HepG2 (cell line): Measurements from ENCODE around the gene CMTM4. TPM values are rescaled to one million over a fixed set of nuclear protein-coding genes. Genes with fewer than 3 reads are reported as not detected.

Experiments used
- ATAC-seq: fragments of 200-7000 bp; cut with Tn5 transposase; 3 replicates; pipeline ENCODE4 v1.9.1; 2020; ENCODE audit warnings: mild to moderate bottlenecking, moderate library complexity
- BruUV-seq: library from RNA; stranded (reverse); fragments of 400-500 nt; replicated peaks from 2 replicates; lab custom pipeline; 2021; lab: Mats Ljungman, UMichigan
- CTCF ChIA-PET: fragments of 300-600 bp; formaldehyde crosslinking; extraction: SDS; loops from one replicate; lab custom pipeline; 2021; ENCODE audit warnings: low total read pairs, inconsistent platforms, low intra/inter-chr PET ratio; lab: Yijun Ruan, JAX
- POLR2A ChIA-PET: fragments of 350-600 bp; sonication (Branson Sonifier 250); formaldehyde crosslinking; loops from one replicate; lab custom pipeline; 2020; ENCODE audit warnings: antibody characterized with exemption, inconsistent platforms; lab: Yijun Ruan, JAX
- DNase-seq: peaks from one replicate; pipeline ENCODE4 v3.0.0-alpha.2; 2015; ENCODE audit warnings: low spot score
- FAIRE-seq: peaks from 3 replicates; lab custom pipeline; 2011; peaks lifted over from hg19 to GRCh38; lab: Jason Lieb, UNC
- H2AFZ ChIP-seq: one replicate; pipeline ENCODE4 v1.6.1; 2011; ENCODE audit warnings: low read length, inconsistent platforms
- H3K27ac ChIP-seq: fragments of 300-600 bp; 3 replicates; pipeline ENCODE4 v1.8.0; 2011; ENCODE audit warnings: mixed run types, mild to moderate bottlenecking, mixed read lengths, low read length, inconsistent platforms; ENCODE audit not compliant: insufficient read depth; ENCODE audit errors: extremely low read length
- H3K27me3 ChIP-seq, 2 experiments: fragments of 200-600 bp in 1 of 2; 2 replicates in 1 of 2; 3 replicates in 1 of 2; pipeline versions ENCODE4 v1.6.0 to v1.8.0; 2011; ENCODE audit warnings: low read length in 2 of 2, mild to moderate bottlenecking in 2 of 2, moderate library complexity in 2 of 2, inconsistent platforms in 1 of 2; ENCODE audit not compliant: insufficient read depth in 2 of 2, control insufficient read depth in 1 of 2
- H3K36me3 ChIP-seq, 2 experiments: fragments of 200-600 bp in 1 of 2; replicated peaks in 1 of 2; 2 replicates in 1 of 2; 3 replicates in 1 of 2; pipeline versions ENCODE4 v1.5.1 to v1.8.0; 2011; ENCODE audit warnings: low read length in 2 of 2, inconsistent platforms in 1 of 2; ENCODE audit not compliant: insufficient read depth in 2 of 2, control insufficient read depth in 1 of 2
- H3K4me1 ChIP-seq: 2 replicates; pipeline ENCODE4 v1.5.1; 2012; ENCODE audit warnings: low read length, inconsistent platforms; ENCODE audit not compliant: insufficient read depth
- H3K4me2 ChIP-seq: 2 replicates; pipeline ENCODE4 v1.6.0; 2011; ENCODE audit warnings: low read depth, low read length, inconsistent platforms
- H3K4me3 ChIP-seq, 3 experiments: fragments of 200-600 bp in 1 of 3; sonication (generic), shearing (Covaris generic) in 1 of 3; replicated peaks in 1 of 3; 2 replicates each; pipeline ENCODE4 v1.5.1; 2011 to 2016; ENCODE audit warnings: low read length in 3 of 3, inconsistent platforms in 2 of 3, low read depth in 2 of 3, mild to moderate bottlenecking in 2 of 3, control low read depth in 1 of 3, mixed read lengths in 1 of 3; ENCODE audit not compliant: insufficient read depth in 1 of 3
- H3K79me2 ChIP-seq: one replicate; pipeline ENCODE4 v1.6.1; 2011; ENCODE audit warnings: low read length, inconsistent platforms; ENCODE audit not compliant: insufficient read depth
- H3K9ac ChIP-seq: 2 replicates; pipeline ENCODE4 v1.6.0; 2011; ENCODE audit warnings: mild to moderate bottlenecking, low read depth, low read length, inconsistent platforms; ENCODE audit not compliant: insufficient read depth
- H3K9me3 ChIP-seq: 2 replicates; pipeline ENCODE4 v1.5.1; 2012; ENCODE audit warnings: mild to moderate bottlenecking, low read length
- H4K20me1 ChIP-seq: 2 replicates; pipeline ENCODE4 v1.6.0; 2011; ENCODE audit warnings: inconsistent platforms, mild to moderate bottlenecking, low read length, moderate library complexity; ENCODE audit not compliant: insufficient read depth
- ATAD3A ChIP-seq: sonication (generic); formaldehyde crosslinking; IDR thresholded peaks from 2 replicates; pipeline ENCODE4 v1.4.0; 2020; ENCODE audit warnings: missing genetic modification reagents
- ATF1 ChIP-seq: IDR thresholded peaks from 2 replicates; pipeline ENCODE4 v1.6.1; 2016; ENCODE audit warnings: mild to moderate bottlenecking, control low read depth
- CREB3 ChIP-seq: sonication (generic); formaldehyde crosslinking; IDR thresholded peaks from 2 replicates; pipeline ENCODE4 v1.5.0; 2020; ENCODE audit warnings: missing genetic modification reagents
- HMGXB3 ChIP-seq: sonication (generic); formaldehyde crosslinking; IDR thresholded peaks from 2 replicates; pipeline ENCODE4 v1.4.0; 2020; ENCODE audit warnings: missing genetic modification reagents, borderline replicate concordance
- JUN ChIP-seq: sonication (generic); formaldehyde crosslinking; IDR thresholded peaks from 2 replicates; pipeline ENCODE4 v1.4.0; 2020; ENCODE audit warnings: mild to moderate bottlenecking, missing genetic modification reagents
- PHF20 ChIP-seq: sonication (generic); formaldehyde crosslinking; IDR thresholded peaks from 2 replicates; pipeline ENCODE4 v1.5.0; 2020; ENCODE audit warnings: mild to moderate bottlenecking, missing genetic modification reagents
- POLR2G ChIP-seq: fragments of 200-400 bp; formaldehyde crosslinking; IDR thresholded peaks from 2 replicates; pipeline ENCODE4 v1.6.1; 2018; ENCODE audit warnings: mild to moderate bottlenecking, low read depth, low read length, moderate library complexity
- ZBTB26 ChIP-seq: IDR thresholded peaks from 2 replicates; pipeline ENCODE4 v1.6.1; 2016; ENCODE audit warnings: missing compliant biosample characterization, missing genetic modification reagents, borderline replicate concordance
- ZNF3 ChIP-seq: IDR thresholded peaks from 2 replicates; pipeline ENCODE4 v1.7.0; 2017; ENCODE audit warnings: inconsistent platforms
- ZNF704 ChIP-seq: sonication (generic); formaldehyde crosslinking; IDR thresholded peaks from 2 replicates; pipeline ENCODE4 v1.8.1; 2023; ENCODE audit warnings: mild to moderate bottlenecking, inconsistent platforms, moderate library complexity, missing genetic modification reagents, borderline replicate concordance
- WGBS: methylation state at CpG from one replicate; pipeline ENCODE4 v1.1.6; 2017; ENCODE audit warnings: low lambda C conversion rate; 5-methylcytosine and 5-hydroxymethylcytosine counted together
- in situ Hi-C: cut with HindIII; loops from 2 replicates; pipeline ENCODE4 v1.10.0; 2017; ENCODE audit warnings: low pct_unique_long_range_greater_than_20kb; ENCODE audit not compliant: extremely low pct_ligation_motif_present
- intact Hi-C: fragments of 100-400 bp; cut with micrococcal nuclease; formaldehyde crosslinking; loops from one replicate; pipeline ENCODE4 v1.10.0; 2022; ENCODE audit not compliant: unreplicated experiment
- polyA plus RNA-seq, 8 experiments: library from polyadenylated mRNA; depleted of rRNA in 3 of 8; stranded (reverse) in 7 of 8; unstranded in 1 of 8; fragments of >200 nt; fragmentation: Illumina TruSeq in 4 of 8; extraction: Trizol in 4 of 8; gene quantifications; 2 replicates each; pipeline versions ENCODE4 v1.2.1 to v1.2.3, GENCODE V29; 2011 to 2016; ENCODE audit warnings: low read depth in 4 of 8, missing spikeins in 1 of 8, mixed read lengths in 1 of 8; ENCODE audit not compliant: insufficient read depth in 1 of 8
- total RNA-seq, 5 experiments: library from RNA; depleted of rRNA; stranded (reverse); fragments of >200 nt; fragmentation: Illumina TruSeq; extraction: Trizol; gene quantifications; 2 replicates each; pipeline ENCODE4 v1.2.3, GENCODE V29; 2016; ENCODE audit warnings: low read depth in 1 of 5

The CMTM4 gene
- total and polyA plus RNA-seq, 2 of the 13 experiments (the other 11 are each of a cell fraction or from before 2014, with no cell fraction given): 32.0 to 36.3 TPM

GRCh38 chr16:66714654-66715307, 18.2 kb upstream of the CMTM4 start:
- DNase-seq: no peak
- H3K4me1 ChIP-seq: peaks cover 16% of the 10 kb centered on the region
- H3K36me3 ChIP-seq: no peaks in the 10 kb centered on the region
- intact Hi-C loops: no loop called here
- no peak overlapping the region for H3K9ac ChIP-seq
- in situ Hi-C loops: no loop called here
- CTCF ChIA-PET: no interaction called here
- 0 out of 2 replicates have a peak overlapping the region, but pooled peaks have one; percentile 11 for H3K4me2 ChIP-seq
- POLR2A ChIA-PET: no interaction called here
- H2AFZ ChIP-seq: no peak overlapping the region
- peak; percentile 76 for FAIRE-seq
- peak; percentile 11 for ATAC-seq
- no peak overlapping the region for H3K27ac ChIP-seq
- no peak overlapping the region for H3K4me3 ChIP-seq
- H4K20me1 ChIP-seq: no peaks in the 10 kb centered on the region
- H3K27me3 ChIP-seq: no peaks in the 10 kb centered on the region; a peak in 2 of 5 replicates
- H3K79me2 ChIP-seq: no peaks in the 10 kb centered on the region
- no peaks in the 10 kb centered on the region for H3K9me3 ChIP-seq
- BruUV-seq: no TSS peak
- 29% methylated on average over 6 of the region's 6 CpGs for WGBS
- no peak for TF ChIP-seq ATF1
- TF ChIP-seq ZNF3: no peak
- TF ChIP-seq POLR2G: no peak
- no peak for TF ChIP-seq ATAD3A (CRISPR knock-in tag)
- no peak for TF ChIP-seq CREB3 (CRISPR knock-in tag)
- TF ChIP-seq ZNF704: no peak
- no peak for TF ChIP-seq HMGXB3
- no peak for TF ChIP-seq ZBTB26 (CRISPR knock-in tag)
- TF ChIP-seq JUN (CRISPR knock-in tag): no peak
- no peak for TF ChIP-seq PHF20
